ENCODE measurements around the gene TBC1D14.

Gene TBC1D14

DNA sequence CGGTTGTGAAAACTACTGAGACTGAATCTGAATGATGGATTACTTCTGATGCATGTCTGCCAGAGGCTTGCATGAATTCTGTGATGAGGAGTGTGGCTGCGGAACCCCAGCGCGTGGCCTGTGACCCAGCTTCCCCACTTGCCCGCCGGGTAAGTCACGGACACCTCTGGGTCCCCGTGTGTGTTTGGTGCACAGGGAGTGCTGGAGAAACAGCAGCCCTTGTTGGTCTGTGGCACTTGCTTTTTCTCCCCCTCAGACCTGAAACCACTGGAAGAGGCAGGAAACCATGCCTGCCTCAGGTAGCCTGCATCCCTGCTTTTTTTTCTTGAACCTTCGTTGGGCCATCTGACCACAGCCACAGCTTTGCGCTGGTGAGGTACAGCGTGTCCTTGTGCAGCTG is 81.6 kb downstream of the TBC1D14 start:
- no peak overlapping the region for H3K4me2 ChIP-seq (ENCODE audit: low read length)
- peaks cover 11 to 12% of the 10 kb centered on the region in 2 experiments for H3K4me1 ChIP-seq (ENCODE audit: control insufficient read depth in 1 of 2, insufficient read depth in 2 of 2, low read length in 2 of 2)
- H2AFZ ChIP-seq (ENCODE audit: insufficient read depth, low read length, poor library complexity) = no peak overlapping the region
- no peaks in the 10 kb centered on the region for H3K27me3 ChIP-seq (ENCODE audit: insufficient read depth, low read length)
- no peak overlapping the region for H2BK5ac ChIP-seq (ENCODE audit: low read depth, low read length, poor library complexity)
- no peak overlapping the region for H3K27ac ChIP-seq (ENCODE audit: low read depth, low read length)
- H3K18ac ChIP-seq (ENCODE audit: low read length) = no peak overlapping the region
- no peak overlapping the region for H2BK12ac ChIP-seq (ENCODE audit: low read length)
- H3K79me2 ChIP-seq (ENCODE audit: control insufficient read depth, insufficient read depth, low read length, poor library complexity) = peaks cover 8% of the 10 kb centered on the region
- H3K9ac ChIP-seq (ENCODE audit: low read length) = no peak overlapping the region
- H3K79me1 ChIP-seq (ENCODE audit: low read length) = peaks cover 10% of the 10 kb centered on the region
- no peak overlapping the region for H3K4me3 ChIP-seq (ENCODE audit: low read depth, low read length)
- no peak overlapping the region for H2BK120ac ChIP-seq (ENCODE audit: insufficient read depth, low read length, poor library complexity)
- H3K4ac ChIP-seq (ENCODE audit: low read depth, low read length) = peak overlapping the region; percentile 30
- no CpG with 5 or more reads among the region's 11 CpGs for WGBS (ENCODE audit: extremely low coverage, insufficient coverage, insufficient read length)
- no peak for DNase-seq
- H3K9me3 ChIP-seq (ENCODE audit: insufficient read depth, low read depth, low read length) = no peaks in the 10 kb centered on the region
- H4K12ac ChIP-seq (ENCODE audit: low read depth, low read length) = no peak overlapping the region
- H3K14ac ChIP-seq (ENCODE audit: low read length) = no peak overlapping the region
- no peak overlapping the region for H4K8ac ChIP-seq (ENCODE audit: low read depth, low read length)
- H4K91ac ChIP-seq (ENCODE audit: low read depth, low read length) = no peak overlapping the region
- H2AK5ac ChIP-seq (ENCODE audit: low read length) = no peak overlapping the region
- peaks cover 2 to 4% of the 10 kb centered on the region in 2 experiments for H3K36me3 ChIP-seq (ENCODE audit: control insufficient read depth in 1 of 2, insufficient read depth in 2 of 2, low read length in 2 of 2)
- no peak overlapping the region for H3K23ac ChIP-seq (ENCODE audit: low read length)

GRCh38 chr4:6991771-6992557 is 82.3 kb downstream of the TBC1D14 start:
- H2BK5ac ChIP-seq (ENCODE audit: low read depth, low read length, poor library complexity) = no peak overlapping the region

DNA sequence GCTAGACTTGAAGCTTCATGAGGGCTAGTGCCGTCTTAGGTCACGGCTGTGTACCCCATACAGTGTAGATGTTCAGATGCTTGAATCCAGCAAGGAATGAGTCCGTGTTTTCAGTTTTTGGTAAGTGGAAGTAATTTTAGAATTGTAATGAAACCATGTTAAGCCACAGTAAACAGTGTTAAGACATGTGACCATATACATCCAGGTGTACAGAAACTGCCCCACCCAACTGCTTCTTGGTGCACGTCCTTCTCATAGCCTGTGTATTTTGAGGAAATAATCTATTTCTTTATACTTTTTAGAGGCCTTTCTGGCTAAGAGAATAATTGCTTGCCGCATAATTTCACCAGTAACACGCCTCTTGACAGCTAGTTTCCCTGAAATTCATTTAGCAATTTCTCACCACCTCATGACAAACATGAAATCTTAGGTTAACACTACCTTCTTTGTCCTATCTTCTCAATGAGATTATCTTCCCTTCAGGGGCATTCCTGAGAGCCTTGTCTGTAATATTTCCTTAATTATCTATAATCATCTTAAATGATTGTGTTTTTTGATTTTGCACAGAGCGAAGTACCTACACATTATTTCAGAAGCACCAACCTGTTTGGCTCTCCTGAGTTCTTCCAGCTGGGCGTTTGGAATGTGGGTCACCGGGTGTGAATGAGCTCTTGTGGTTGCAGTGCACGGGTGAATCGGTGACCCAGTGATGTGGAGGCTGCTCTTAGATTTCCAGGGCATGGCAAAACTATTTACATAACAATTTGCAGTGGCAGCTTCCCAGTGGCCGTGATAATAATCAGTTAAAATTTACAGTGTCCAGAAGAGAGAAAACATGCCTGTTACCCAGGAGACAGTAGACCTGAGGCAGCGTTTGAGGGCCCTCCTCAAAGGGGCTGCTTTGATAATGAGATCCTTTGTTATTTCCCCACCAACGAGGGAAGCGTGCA is 83.4 kb downstream of the TBC1D14 start:
- H3K79me2 ChIP-seq (ENCODE audit: control insufficient read depth, insufficient read depth, low read length, poor library complexity) = peaks cover 2% of the 10 kb centered on the region
- no CpG with 5 or more reads among the region's 15 CpGs for WGBS (ENCODE audit: extremely low coverage, insufficient coverage, insufficient read length)
- no peak overlapping the region for H2BK5ac ChIP-seq (ENCODE audit: low read depth, low read length, poor library complexity)
- no peak overlapping the region for H3K4ac ChIP-seq (ENCODE audit: low read depth, low read length)
- no peaks in the 10 kb centered on the region for H3K79me1 ChIP-seq (ENCODE audit: low read length)
- no peak overlapping the region for H3K18ac ChIP-seq (ENCODE audit: low read length)
- no peak overlapping the region for H2AK5ac ChIP-seq (ENCODE audit: low read length)
- no peaks in the 10 kb centered on the region for H3K27me3 ChIP-seq (ENCODE audit: insufficient read depth, low read length)
- no peaks in the 10 kb centered on the region for H3K9me3 ChIP-seq (ENCODE audit: insufficient read depth, low read depth, low read length)
- H3K9ac ChIP-seq (ENCODE audit: low read length) = no peak overlapping the region
- H4K91ac ChIP-seq (ENCODE audit: low read depth, low read length) = no peak overlapping the region
- no peak overlapping the region for H3K4me2 ChIP-seq (ENCODE audit: low read length)
- H3K36me3 ChIP-seq (ENCODE audit: control insufficient read depth in 1 of 2, insufficient read depth in 2 of 2, low read length in 2 of 2) = peaks cover 10% of the 10 kb centered on the region in 2 experiments
- H3K4me1 ChIP-seq (ENCODE audit: control insufficient read depth in 1 of 2, insufficient read depth in 2 of 2, low read length in 2 of 2) = peaks cover 8 to 9% of the 10 kb centered on the region in 2 experiments
- no peak overlapping the region for H4K8ac ChIP-seq (ENCODE audit: low read depth, low read length)
- no peak overlapping the region for H3K23ac ChIP-seq (ENCODE audit: low read length)
- peak; percentile 9 to 54 for DNase-seq
- H2BK120ac ChIP-seq (ENCODE audit: insufficient read depth, low read length, poor library complexity) = no peak overlapping the region
- H2AFZ ChIP-seq (ENCODE audit: insufficient read depth, low read length, poor library complexity) = no peak overlapping the region
- no peak overlapping the region for H3K27ac ChIP-seq (ENCODE audit: low read depth, low read length)
- H4K12ac ChIP-seq (ENCODE audit: low read depth, low read length) = no peak overlapping the region
- no peak overlapping the region for H3K14ac ChIP-seq (ENCODE audit: low read length)
- no peak overlapping the region for H2BK12ac ChIP-seq (ENCODE audit: low read length)
- no peak overlapping the region for H3K4me3 ChIP-seq (ENCODE audit: low read depth, low read length)

More at GRCh38 chr4:6991771-6992557, 82.3 kb downstream of the TBC1D14 start:
- peaks cover 11 to 12% of the 10 kb centered on the region in 2 experiments for H3K4me1 ChIP-seq (ENCODE audit: control insufficient read depth in 1 of 2, insufficient read depth in 2 of 2, low read length in 2 of 2)
- H3K9me3 ChIP-seq (ENCODE audit: insufficient read depth, low read depth, low read length) = no peaks in the 10 kb centered on the region
- H4K12ac ChIP-seq (ENCODE audit: low read depth, low read length) = no peak overlapping the region
- peaks cover 8% of the 10 kb centered on the region for H3K79me2 ChIP-seq (ENCODE audit: control insufficient read depth, insufficient read depth, low read length, poor library complexity)
- H3K4ac ChIP-seq (ENCODE audit: low read depth, low read length) = no peak overlapping the region
- no peak for DNase-seq
- H2BK12ac ChIP-seq (ENCODE audit: low read length) = no peak overlapping the region
- no peak overlapping the region for H2AFZ ChIP-seq (ENCODE audit: insufficient read depth, low read length, poor library complexity)
- H3K27ac ChIP-seq (ENCODE audit: low read depth, low read length) = no peak overlapping the region
- no peaks in the 10 kb centered on the region for H3K27me3 ChIP-seq (ENCODE audit: insufficient read depth, low read length)
- H3K18ac ChIP-seq (ENCODE audit: low read length) = no peak overlapping the region
- no peak overlapping the region for H3K4me3 ChIP-seq (ENCODE audit: low read depth, low read length)
- H3K14ac ChIP-seq (ENCODE audit: low read length) = no peak overlapping the region
- H2AK5ac ChIP-seq (ENCODE audit: low read length) = no peak overlapping the region
- no peak overlapping the region for H3K4me2 ChIP-seq (ENCODE audit: low read length)
- H2BK120ac ChIP-seq (ENCODE audit: insufficient read depth, low read length, poor library complexity) = no peak overlapping the region
- no peak overlapping the region for H4K91ac ChIP-seq (ENCODE audit: low read depth, low read length)
- no peak overlapping the region for H3K23ac ChIP-seq (ENCODE audit: low read length)
- peaks cover 6 to 8% of the 10 kb centered on the region in 2 experiments for H3K36me3 ChIP-seq (ENCODE audit: control insufficient read depth in 1 of 2, insufficient read depth in 2 of 2, low read length in 2 of 2)
- WGBS (ENCODE audit: extremely low coverage, insufficient coverage, insufficient read length) = no CpG with 5 or more reads among the region's 15 CpGs
- H3K9ac ChIP-seq (ENCODE audit: low read length) = no peak overlapping the region
- peaks cover 5% of the 10 kb centered on the region for H3K79me1 ChIP-seq (ENCODE audit: low read length)
- no peak overlapping the region for H4K8ac ChIP-seq (ENCODE audit: low read depth, low read length)

GRCh38 chr4:6996481-6996880 is 86.9 kb downstream of the TBC1D14 start:
- H4K12ac ChIP-seq (ENCODE audit: low read depth, low read length) = no peak overlapping the region
- no CpG with 5 or more reads among the region's 12 CpGs for WGBS (ENCODE audit: extremely low coverage, insufficient coverage, insufficient read length)
- no peak overlapping the region for H2AFZ ChIP-seq (ENCODE audit: insufficient read depth, low read length, poor library complexity)
- H3K27me3 ChIP-seq (ENCODE audit: insufficient read depth, low read length) = no peaks in the 10 kb centered on the region
- no peak overlapping the region for H2BK12ac ChIP-seq (ENCODE audit: low read length)
- H3K4me1 ChIP-seq (ENCODE audit: control insufficient read depth in 1 of 2, insufficient read depth in 2 of 2, low read length in 2 of 2) = peaks cover 5 to 11% of the 10 kb centered on the region in 2 experiments
- no peaks in the 10 kb centered on the region for H3K79me2 ChIP-seq (ENCODE audit: control insufficient read depth, insufficient read depth, low read length, poor library complexity)
- DNase-seq = no peak
- no peak overlapping the region for H3K4me2 ChIP-seq (ENCODE audit: low read length)
- no peaks in the 10 kb centered on the region for H3K79me1 ChIP-seq (ENCODE audit: low read length)
- no peak overlapping the region for H2BK120ac ChIP-seq (ENCODE audit: insufficient read depth, low read length, poor library complexity)
- no peak overlapping the region for H3K4me3 ChIP-seq (ENCODE audit: low read depth, low read length)
- H3K4ac ChIP-seq (ENCODE audit: low read depth, low read length) = no peak overlapping the region
- no peak overlapping the region for H2AK5ac ChIP-seq (ENCODE audit: low read length)
- no peak overlapping the region for H4K8ac ChIP-seq (ENCODE audit: low read depth, low read length)
- H3K14ac ChIP-seq (ENCODE audit: low read length) = no peak overlapping the region
- no peak overlapping the region for H3K23ac ChIP-seq (ENCODE audit: low read length)
- H3K9ac ChIP-seq (ENCODE audit: low read length) = no peak overlapping the region
- H3K9me3 ChIP-seq (ENCODE audit: insufficient read depth, low read depth, low read length) = no peaks in the 10 kb centered on the region
- H3K18ac ChIP-seq (ENCODE audit: low read length) = no peak overlapping the region
- no peak overlapping the region for H2BK5ac ChIP-seq (ENCODE audit: low read depth, low read length, poor library complexity)
- H4K91ac ChIP-seq (ENCODE audit: low read depth, low read length) = no peak overlapping the region
- H3K36me3 ChIP-seq (ENCODE audit: control insufficient read depth in 1 of 2, insufficient read depth in 2 of 2, low read length in 2 of 2) = peaks cover 32 to 39% of the 10 kb centered on the region in 2 experiments
- H3K27ac ChIP-seq (ENCODE audit: low read depth, low read length) = no peak overlapping the region

Data from trophoblast cell (in vitro differentiated cells and primary cell).